Measurements from ENCODE around the gene OR4C12. TPM values are rescaled to one million over a fixed set of nuclear protein-coding genes. Genes with fewer than 3 reads are reported as not detected.

OR4C12 gene
- not detected in 2 replicates for total RNA-seq

GRCh38 chr11:49982435-49982834, at the start of gene OR4C12:
Gene OR4C12, minus strand, starts transcription at chr11:49982535. Its CDS starts 34 bp downstream, at chr11:49982501.

GRCh38 chr11:49952091-49952490, 30.2 kb downstream of the OR4C12 start, which contains the start of gene OR4C13:
Gene OR4C13, plus strand, starts transcription at chr11:49952391. Its CDS starts 32 bp downstream, at chr11:49952423.

Other genes with a start within 250 kb of the OR4C12 start
- gene OR4C13, start 30.1 kb downstream of the OR4C12 start, total RNA-seq: not detected in 2 replicates
- not detected in 2 replicates for gene OR4C45, start 50.3 kb upstream of the OR4C12 start, total RNA-seq

Data from epithelial cell of umbilical artery (primary cell).